HEK293 (cell line): ENCODE data around the gene CDK5R1.

ENCODE experiments used
- CTCF ChIP-seq: fragments of 450-650 bp; formaldehyde crosslinking; IDR thresholded peaks from 2 replicates; pipeline ENCODE4 v1.5.1; 2016; ENCODE audit warnings: missing biosample characterization, missing genetic modification characterization
- ZBTB7A ChIP-seq: fragments of 450-650 bp; formaldehyde crosslinking; IDR thresholded peaks from 2 replicates; pipeline ENCODE4 v1.5.1; 2016; ENCODE audit warnings: low read depth, missing biosample characterization, missing genetic modification characterization
- ZFP3 ChIP-seq: fragments of 450-650 bp; formaldehyde crosslinking; IDR thresholded peaks from 2 replicates; pipeline ENCODE4 v1.5.1; 2016; ENCODE audit warnings: low read depth, missing biosample characterization, missing genetic modification characterization
- ZNF239 ChIP-seq: fragments of 450-650 bp; formaldehyde crosslinking; IDR thresholded peaks from 2 replicates; pipeline ENCODE4 v1.5.1; 2016; ENCODE audit warnings: missing biosample characterization, missing genetic modification characterization
- ZNF274 ChIP-seq, 2 experiments: fragments of 200-500 bp in 1 of 2; fragments of 450-650 bp in 1 of 2; sonication (Bioruptor generic) in 1 of 2; formaldehyde crosslinking in 1 of 2; IDR thresholded peaks; 2 replicates each; pipeline versions ENCODE4 v1.5.1 to v1.6.1; 2014 to 2016; ENCODE audit warnings: borderline replicate concordance in 1 of 2, inconsistent platforms in 1 of 2, low read length in 1 of 2, missing biosample characterization in 1 of 2, missing genetic modification characterization in 1 of 2
- ZNF529 ChIP-seq: fragments of 450-650 bp; formaldehyde crosslinking; IDR thresholded peaks from 2 replicates; pipeline ENCODE4 v1.5.1; 2017; ENCODE audit warnings: missing genetic modification characterization, missing biosample characterization; ENCODE audit not compliant: insufficient replicate concordance
- ZNF645 ChIP-seq: fragments of 450-650 bp; formaldehyde crosslinking; IDR thresholded peaks from 2 replicates; pipeline ENCODE4; 2016; ENCODE audit warnings: missing biosample characterization, missing genetic modification characterization
- ZNF664 ChIP-seq: fragments of 450-650 bp; formaldehyde crosslinking; IDR thresholded peaks from 2 replicates; pipeline ENCODE4 v1.5.1; 2016; ENCODE audit warnings: missing biosample characterization, missing genetic modification characterization
- ZSCAN16 ChIP-seq: fragments of 450-650 bp; formaldehyde crosslinking; IDR thresholded peaks from 2 replicates; pipeline ENCODE4 v1.5.1; 2016; ENCODE audit warnings: missing biosample characterization, missing genetic modification characterization

GRCh38 chr17:32512328-32512727, 25.5 kb downstream of the CDK5R1 start:
- no peak for TF ChIP-seq ZBTB7A
- TF ChIP-seq ZNF274 (IDR thresholded peaks at IDR 0.05; ENCODE audit: low read length), result no peak
- TF ChIP-seq ZNF274 (tag by site-specific recombination; IDR thresholded peaks at IDR 0.05; ENCODE audit: borderline replicate concordance), result no peak
- TF ChIP-seq ZNF664 (tag by site-specific recombination), result no peak
- TF ChIP-seq ZNF645 (tag by site-specific recombination), result no peak
- no peak for TF ChIP-seq CTCF
- no peak for TF ChIP-seq ZSCAN16 (tag by site-specific recombination)
- no peak for TF ChIP-seq ZFP3 (tag by site-specific recombination)
- TF ChIP-seq ZNF239 (tag by site-specific recombination), result no peak
- TF ChIP-seq ZNF529 (tag by site-specific recombination), result no peak
